GM21723 (cell line): ENCODE results near the gene MICAL2.

Experiments
- ATAC-seq: cut with Tn5 transposase; IDR thresholded peaks from one replicate; pipeline ENCODE4 v1.9.1; 2021; ENCODE audit warnings: mild to moderate bottlenecking, moderate library complexity; ENCODE audit not compliant: unreplicated experiment

Gene MICAL2, protein sequence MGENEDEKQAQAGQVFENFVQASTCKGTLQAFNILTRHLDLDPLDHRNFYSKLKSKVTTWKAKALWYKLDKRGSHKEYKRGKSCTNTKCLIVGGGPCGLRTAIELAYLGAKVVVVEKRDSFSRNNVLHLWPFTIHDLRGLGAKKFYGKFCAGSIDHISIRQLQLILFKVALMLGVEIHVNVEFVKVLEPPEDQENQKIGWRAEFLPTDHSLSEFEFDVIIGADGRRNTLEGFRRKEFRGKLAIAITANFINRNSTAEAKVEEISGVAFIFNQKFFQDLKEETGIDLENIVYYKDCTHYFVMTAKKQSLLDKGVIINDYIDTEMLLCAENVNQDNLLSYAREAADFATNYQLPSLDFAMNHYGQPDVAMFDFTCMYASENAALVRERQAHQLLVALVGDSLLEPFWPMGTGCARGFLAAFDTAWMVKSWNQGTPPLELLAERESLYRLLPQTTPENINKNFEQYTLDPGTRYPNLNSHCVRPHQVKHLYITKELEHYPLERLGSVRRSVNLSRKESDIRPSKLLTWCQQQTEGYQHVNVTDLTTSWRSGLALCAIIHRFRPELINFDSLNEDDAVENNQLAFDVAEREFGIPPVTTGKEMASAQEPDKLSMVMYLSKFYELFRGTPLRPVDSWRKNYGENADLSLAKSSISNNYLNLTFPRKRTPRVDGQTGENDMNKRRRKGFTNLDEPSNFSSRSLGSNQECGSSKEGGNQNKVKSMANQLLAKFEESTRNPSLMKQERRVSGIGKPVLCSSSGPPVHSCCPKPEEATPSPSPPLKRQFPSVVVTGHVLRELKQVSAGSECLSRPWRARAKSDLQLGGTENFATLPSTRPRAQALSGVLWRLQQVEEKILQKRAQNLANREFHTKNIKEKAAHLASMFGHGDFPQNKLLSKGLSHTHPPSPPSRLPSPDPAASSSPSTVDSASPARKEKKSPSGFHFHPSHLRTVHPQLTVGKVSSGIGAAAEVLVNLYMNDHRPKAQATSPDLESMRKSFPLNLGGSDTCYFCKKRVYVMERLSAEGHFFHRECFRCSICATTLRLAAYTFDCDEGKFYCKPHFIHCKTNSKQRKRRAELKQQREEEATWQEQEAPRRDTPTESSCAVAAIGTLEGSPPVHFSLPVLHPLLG

DNA sequence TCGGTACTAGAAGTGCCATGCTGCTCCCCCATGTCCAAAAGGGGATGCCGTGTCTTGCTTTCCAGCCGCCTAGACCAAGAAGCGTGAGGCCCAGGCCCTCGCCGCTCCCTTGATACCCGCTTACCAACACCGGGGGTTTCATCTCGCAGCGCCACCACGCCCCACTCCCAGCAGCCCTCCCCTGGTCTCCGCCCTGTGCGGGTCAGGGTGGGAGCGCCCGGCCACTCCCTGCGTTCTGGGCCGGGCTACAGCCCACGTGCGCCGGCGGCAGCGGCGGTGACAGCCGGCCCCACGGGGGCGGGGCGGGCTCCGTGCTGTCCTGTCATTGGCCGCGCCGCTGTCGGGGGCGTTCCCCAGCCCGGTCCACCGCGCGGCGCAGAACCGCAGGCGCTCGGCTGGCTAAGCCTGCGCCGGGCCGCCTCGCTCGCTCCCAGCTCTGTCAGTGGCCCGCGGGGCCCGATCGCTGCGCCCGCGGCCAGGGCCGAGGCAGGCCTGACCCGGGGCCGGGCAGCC is at the start of gene MICAL2:
Gene MICAL2 (plus strand): TSS at position 390 of the 513 bp plus-strand sequence. CDS start 51,566 bp downstream, outside the sequence.
- ATAC-seq: peak; percentile 99

DNA sequence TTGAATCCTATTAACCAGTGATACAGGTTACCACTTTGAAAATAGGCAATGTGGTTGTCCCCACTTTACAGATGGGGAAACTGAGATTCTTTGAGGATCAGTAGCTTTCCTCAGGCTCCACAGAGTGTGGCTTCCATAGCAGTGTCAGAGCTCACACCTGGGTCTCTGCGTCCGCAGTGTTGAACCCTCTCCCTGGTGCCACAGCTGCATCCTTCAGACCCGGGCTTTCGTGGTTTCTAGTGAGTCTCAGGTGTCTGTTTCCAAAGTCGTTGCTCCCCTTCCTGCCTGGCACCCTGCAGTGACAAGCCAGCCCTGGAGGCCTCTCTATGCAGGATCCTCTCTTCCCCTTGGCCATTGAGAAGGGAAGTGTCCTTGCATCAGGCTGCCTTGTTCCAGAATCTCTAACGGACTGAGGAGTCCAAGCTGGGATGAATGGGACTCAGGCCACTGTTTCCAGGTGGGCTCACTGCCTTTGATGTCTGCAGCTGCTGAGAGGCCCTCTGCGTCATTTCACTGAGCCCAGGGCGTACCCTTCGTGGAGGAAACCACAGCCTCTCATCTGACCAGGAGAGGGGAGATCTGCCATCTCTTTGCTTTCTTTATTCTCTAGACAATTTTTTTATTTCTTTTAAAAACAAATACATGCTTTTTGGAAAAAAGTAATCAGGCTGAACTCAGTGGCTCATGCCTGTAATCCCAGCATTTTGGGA is 48.4 kb upstream of the MICAL2 start:
- no peak for ATAC-seq

DNA sequence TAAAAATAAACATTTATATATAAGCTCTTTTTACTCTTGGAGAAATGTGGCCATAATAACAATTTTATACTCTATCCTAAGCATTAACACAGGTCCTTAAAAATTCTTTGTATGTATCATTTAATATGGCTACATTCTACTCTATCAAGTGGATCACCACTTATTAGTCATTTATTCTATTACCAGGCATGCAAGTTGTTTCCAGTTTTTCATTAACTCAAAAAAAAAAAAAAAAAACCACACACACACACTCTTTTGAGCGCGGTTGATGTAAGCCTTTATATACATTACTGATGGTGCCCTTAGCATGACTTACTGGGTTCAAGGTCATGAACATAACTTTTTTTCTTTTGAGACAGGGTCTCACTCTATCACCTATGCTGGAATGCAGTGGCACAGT is 47.1 kb upstream of the MICAL2 start:
- no peak for ATAC-seq

DNA sequence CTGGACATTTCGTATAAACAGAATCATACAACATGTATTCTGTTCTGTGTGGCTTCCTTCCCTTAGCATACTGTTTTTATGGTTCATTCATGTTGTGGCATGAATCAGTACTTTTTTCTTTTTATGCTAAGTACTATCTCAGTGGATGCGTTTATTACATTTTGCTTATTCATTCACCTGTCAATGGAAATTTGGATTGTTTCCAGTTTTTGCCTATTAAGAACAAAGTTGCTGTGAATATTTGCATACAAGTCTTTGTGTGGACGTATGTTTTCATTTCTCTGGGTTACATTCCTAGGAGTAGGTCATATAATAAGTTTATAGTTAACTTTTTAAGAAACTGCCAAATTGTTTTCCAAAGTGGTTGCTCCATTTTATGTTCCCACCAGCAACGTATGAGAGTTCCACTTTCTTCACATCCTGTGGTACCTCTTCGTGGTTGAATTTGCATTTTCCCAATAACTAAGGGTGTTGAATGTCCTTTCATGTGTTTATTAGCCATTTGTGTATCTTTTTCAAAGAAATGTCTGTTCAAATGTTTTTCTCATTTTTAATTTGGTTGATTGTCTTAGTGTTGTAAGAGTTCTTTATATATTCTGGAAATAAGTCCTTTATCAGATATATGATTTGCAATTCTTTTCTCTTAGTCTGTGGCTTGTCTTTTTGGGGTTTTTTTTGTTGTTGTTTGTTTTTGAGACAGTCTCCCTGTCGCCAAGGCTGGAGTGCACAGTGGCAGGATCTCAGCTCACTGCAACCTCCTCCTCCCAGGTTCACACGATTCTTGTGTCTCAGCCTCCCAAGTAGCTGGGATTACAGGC is 46.0 kb upstream of the MICAL2 start:
- ATAC-seq: no peak

DNA sequence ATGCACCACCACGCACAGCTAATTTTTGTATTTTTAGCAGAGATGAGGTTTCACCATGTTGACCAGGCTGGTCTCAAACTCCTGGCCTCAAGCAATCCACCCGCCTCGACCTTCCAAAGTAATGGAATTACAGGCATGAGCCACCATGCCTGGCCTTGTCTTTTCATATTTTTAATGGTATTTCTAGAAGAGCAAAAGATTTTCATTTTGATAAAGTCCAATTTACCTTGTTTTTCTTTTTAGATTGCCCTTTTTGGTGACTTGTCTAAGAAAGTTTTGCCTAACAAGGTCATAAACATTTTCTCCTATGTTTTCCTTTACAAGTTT is 45.5 kb upstream of the MICAL2 start:
- ATAC-seq: no peak

DNA sequence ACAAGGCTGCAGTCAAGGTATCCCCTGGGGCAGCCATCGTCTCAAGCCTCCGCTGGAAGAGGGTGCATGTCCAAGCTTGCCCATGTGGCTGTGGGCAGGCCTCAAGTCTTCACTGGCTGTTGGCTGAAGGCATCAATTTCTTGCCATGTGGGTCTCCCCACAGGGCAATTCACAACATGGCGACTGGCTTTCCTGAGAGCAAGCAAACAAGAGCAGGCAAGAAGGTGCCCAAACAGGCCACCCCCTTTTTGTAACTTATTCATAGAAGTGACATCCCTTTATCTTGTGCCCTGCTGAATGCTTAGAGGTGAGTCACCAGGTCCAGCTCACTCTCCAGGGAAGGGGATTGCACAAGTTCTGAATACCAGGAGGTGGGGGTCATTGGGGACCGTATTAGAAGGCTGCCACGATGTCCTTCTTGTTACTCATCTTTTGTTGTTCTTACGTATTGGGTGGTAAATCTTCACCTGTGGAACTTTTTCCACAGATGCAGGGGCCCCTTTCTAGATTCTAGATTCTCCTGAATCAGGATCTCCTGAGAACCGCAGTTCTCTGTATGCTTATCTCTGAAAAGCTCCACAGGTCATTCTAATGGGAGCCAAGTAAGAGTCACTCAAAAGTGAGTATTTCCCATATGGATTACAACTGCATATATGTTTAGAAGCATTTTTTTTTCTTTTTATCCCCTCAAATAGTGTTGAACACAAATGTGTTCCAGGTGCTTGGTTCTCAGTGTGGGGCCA is 44.2 kb upstream of the MICAL2 start:
- no peak for ATAC-seq

DNA sequence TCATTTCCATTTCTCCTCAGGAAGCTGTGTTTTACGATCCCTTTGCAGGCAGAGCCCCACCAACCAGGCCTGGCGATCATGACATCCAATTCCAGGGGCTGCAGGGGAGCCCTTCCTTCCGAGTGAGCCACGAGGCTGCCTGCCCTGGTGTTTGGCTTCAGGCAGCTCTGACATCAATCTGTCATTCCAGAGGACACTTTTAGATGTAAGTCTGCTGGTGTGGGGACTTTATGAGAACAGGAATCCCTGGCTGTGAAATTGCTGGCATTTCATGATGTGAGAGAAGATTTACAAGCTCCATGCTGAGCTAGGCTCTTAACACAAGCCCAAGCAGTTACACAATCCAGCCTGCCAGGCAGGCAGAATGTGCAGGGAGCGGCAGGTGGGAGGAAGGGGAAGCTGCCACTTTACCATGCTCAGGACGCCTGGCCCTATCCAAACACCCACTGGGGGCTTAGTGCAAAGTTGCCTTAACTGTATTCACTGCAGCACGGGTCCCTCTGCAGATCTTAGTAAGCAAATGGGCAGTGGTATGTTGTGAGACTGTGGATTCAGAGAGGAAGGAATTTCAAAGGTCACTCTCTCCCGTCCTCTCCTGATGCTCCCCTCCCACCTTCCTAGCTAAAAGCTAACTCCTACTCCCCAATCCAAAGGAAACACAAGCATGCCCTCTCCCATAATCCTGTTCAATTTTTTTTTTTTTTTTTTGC is 43.4 kb upstream of the MICAL2 start:
- ATAC-seq: no peak

DNA sequence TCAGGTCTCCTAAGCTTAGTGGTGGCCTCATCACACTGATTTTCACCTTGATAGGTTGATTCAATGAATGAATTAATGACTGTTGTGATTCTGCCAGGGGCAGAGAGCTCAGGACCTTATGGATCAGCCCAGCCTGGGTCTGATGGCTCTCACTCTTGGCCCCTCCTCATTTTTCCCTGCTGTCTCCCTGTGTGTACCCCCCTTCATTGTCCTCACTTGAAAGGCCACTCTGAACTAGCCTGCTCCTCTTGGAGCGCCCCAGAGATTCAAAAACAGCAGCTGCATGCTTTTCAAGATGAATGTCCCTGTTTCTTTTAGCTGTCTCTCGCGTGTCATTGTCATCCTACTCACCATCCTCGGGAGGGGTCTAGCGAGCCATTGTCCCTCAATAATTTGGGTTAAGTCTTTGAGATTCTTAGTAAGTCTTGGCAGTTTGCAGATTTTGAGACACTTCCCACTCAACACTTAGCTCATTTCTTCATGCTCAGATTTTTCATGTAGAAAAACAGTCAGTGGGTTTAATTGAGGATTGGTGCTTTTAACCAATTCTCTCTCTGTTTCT is 42.5 kb upstream of the MICAL2 start:
- no peak for ATAC-seq

DNA sequence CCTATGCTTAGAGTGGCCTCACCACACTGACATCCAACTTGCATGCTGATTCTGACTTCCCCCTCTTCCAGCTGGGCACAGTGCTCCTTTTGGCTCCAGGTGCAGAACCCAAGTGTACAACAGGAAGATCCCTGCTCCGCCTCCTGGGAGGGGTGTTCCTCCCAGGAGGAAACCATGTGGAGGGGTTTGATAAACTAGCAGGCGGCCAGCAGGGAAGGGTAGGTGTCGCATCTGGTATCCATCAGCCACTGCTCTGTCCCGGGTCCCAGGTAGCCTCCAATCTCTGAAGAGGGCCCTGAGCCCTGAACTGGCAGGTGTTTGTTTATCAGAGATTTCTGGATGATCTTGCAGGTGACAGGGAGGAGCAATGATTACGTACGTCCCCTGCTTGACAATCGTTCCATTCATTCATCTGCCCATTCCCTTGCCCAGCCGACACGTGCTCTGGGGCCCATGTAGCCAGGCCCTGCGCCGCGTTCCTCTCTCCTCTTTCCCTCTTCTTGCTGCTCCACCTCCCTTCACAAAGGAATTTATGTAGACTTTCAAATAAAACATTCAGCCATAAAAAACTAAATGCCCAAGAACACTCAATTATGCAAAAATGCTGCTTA is 41.2 kb upstream of the MICAL2 start:
- ATAC-seq: no peak

DNA sequence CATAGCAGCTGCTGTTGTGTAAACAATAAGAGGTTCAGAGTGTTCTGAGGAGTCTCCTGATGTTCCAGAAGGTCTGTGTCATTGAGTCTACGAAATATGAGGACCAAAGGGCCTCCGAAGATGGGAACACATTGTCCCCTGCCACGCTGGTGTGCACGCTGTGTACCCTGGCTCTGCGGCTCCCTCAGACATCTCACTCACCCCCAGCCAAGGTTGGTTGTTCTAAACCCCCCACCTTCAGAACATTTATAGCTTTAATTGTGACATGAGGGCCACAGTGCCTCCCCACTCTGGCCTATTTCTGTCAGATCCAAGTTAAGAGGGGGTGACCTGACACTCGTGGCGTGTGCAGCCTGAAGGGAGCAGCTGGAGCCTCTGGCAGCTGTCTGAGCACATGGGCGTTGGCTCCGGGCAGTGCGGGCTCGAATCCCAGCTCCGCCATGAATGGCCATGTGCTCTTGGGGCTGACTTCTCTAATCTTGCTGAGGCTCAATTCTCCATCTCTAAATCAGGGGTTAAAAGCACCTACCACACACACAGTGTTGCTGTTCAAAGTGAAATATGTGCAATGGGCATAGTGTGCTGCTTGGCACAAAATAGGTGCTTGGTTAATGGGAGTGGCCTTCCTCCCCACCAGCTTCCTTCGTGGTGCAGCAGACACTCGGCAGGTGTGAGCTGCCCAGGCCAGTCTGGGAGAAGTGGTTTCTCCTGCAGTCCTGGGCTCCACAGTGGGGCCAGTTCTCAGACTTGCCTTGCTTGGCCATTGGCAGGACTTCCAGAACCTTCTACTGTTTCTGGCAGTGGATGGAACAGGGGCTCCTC is 39.7 kb upstream of the MICAL2 start:
- no peak for ATAC-seq

DNA sequence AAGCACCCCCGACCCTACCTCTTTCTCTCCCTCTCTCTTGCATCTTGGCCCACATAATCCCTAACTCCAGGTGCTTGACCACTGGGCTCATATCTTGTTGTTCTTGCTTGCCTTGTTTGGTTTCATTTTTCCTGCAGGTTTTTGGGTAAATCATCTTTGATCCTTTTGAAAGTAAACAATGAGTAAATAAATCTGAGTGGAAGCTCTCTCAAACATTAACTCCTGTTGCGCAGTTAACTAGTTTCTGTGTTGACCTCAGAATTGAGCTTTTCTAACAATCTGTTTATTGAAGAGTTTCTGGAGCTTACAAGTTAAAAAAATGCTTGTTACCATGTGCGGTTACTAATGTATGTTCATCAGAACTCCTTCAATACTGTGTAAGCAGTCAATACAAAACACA is 38.8 kb upstream of the MICAL2 start:
- ATAC-seq: no peak

DNA sequence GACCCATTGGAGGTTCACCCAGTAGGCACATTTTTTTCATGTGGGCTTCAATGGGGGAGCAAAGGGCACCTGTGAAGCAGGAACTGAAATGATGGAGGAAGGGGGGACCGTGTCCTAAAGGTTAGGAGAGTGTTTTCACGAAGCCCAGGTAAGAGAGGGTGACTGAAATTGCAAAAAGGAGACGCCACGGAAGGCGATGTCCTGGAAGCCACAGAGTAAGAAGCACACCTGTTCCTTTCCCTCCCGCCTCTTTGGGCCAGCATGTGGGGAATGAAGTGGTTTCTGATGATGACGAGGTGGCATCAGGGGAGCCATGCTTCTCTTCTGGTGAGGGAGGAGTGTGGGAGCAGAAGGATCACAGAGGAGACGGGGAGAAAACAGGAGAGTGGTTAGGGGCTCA is 37.0 kb upstream of the MICAL2 start:
- no peak for ATAC-seq

DNA sequence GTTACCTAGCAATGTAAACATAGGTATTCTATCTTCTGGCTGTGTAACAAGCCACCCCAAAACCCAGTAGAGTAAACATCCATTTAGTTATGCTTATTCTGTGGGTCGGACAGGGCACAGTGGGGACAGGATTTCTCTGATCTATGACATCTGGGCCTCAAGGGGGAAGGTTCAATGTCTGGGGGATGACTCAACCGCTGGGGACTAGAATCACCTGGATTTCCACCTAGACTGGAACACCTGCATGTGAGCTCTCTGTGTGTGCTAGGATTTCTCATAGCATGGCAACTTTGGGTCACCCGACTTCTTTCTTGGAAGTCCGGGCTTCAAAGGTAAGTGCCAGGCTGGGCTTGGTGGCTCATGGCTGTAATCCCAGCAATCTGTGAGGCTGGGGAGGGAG is 36.5 kb upstream of the MICAL2 start:
- no peak for ATAC-seq

DNA sequence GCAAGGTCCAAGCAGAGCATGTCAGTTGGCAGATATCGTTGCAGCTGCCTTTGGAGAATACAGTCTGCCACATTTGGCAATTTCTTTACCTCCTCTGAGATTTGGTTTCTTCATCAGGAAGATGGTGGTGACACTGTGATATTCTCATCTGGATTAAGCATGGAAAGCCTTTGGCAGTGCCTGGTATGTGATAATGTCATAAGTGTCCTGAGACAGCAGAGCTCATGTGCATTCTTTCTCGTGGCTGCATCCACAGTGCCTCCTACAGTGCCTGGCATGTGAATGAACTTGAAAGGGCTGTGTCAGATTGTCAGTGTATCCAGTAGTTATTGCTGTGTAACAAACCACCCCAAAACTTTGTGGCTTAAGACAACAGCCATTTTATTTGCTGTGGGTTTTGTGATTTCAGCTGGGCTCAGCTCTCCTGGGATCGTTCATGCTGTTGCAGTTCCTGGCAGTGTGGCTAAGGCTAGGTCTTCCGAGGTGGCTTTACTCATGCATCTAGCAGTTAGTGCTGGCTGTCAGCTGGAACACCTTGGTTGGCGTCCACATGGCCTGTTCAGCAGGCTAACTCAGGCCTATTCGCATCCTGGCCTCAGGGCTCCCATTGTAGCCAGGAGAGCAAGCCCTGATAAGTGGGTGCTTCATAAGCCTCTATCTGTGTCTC is 35.7 kb upstream of the MICAL2 start:
- no peak for ATAC-seq

DNA sequence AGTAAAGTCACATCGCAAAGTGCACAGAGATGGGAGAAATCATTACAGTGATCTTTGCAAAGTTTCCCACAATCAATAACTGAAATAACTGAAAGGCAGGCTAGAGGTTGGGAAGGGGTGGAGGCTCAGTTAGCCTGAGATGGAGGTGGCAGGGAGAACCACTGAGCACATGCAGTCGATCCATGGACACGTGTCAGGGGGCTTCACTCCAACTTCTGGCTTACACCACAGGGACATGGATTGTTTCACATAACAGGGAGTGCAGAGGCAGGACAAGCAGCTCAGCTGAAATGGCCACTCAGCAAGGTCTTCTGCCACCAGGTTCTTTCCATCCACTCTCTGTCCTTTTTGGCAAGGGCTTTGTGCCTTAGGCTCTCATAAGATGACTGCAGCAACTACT is 35.1 kb upstream of the MICAL2 start:
- ATAC-seq: no peak
